Sigmoid colon (tissue), 7 donors: ENCODE data around the gene HIVEP2. TPM values are rescaled to one million over a fixed set of nuclear protein-coding genes. Genes with fewer than 3 reads are reported as not detected.

ENCODE experiments used
- DNase-seq: peaks from one replicate; pipeline ENCODE4 v3.0.0-alpha.2; 2019
- H3K27ac ChIP-seq, 4 donors: fragments of 200-600 bp; sonication (generic); one replicate each; pipeline ENCODE4 v1.5.1; 2016 to 2019; ENCODE audit warnings: mild to moderate bottlenecking in 1 of 4
- H3K27me3 ChIP-seq, 3 donors: fragments of 200-600 bp; sonication (generic); one replicate each; pipeline ENCODE4 v1.5.1; 2019; ENCODE audit warnings: mild to moderate bottlenecking in 1 of 3
- H3K36me3 ChIP-seq, 4 donors: fragments of 200-600 bp; sonication (generic); one replicate each; pipeline ENCODE4 v1.5.1; 2016 to 2019
- H3K4me1 ChIP-seq, 4 donors: fragments of 200-600 bp; sonication (generic); one replicate each; pipeline ENCODE4 v1.5.1; 2017 to 2019
- H3K4me3 ChIP-seq, 4 donors: fragments of 200-600 bp; sonication (generic); one replicate each; pipeline ENCODE4 v1.5.1; 2017 to 2019; ENCODE audit warnings: mild to moderate bottlenecking in 2 of 4, moderate library complexity in 1 of 4
- H3K9me3 ChIP-seq, 4 donors: fragments of 200-600 bp in 3 of 4; sonication (generic) in 3 of 4; one replicate each; pipeline versions ENCODE4 v1.5.1 to v1.6.1; 2013 to 2019
- EP300 ChIP-seq, 4 donors: sonication (generic); formaldehyde crosslinking; IDR thresholded peaks; one replicate each; pipeline ENCODE4 v1.6.1; 2017; ENCODE audit warnings: antibody characterized with exemption in 4 of 4
- POLR2A ChIP-seq, 2 donors: fragments of 450-650 bp; IDR thresholded peaks; one replicate each; pipeline ENCODE4 v1.6.1; 2016; ENCODE audit warnings: antibody characterized with exemption in 2 of 2, mild to moderate bottlenecking in 2 of 2, moderate library complexity in 2 of 2
- POLR2AphosphoS5 ChIP-seq, 4 donors: sonication (generic); formaldehyde crosslinking; IDR thresholded peaks; one replicate each; pipeline ENCODE4 v1.6.1; 2017; ENCODE audit warnings: antibody characterized with exemption in 4 of 4
- WGBS, 2 donors: extraction: QIAGEN DNeasy Blood & Tissue Kit; methylation state at CpG; one replicate each; pipeline ENCODE4 v1.1.7; 2013; 5-methylcytosine and 5-hydroxymethylcytosine counted together
- intact Hi-C: fragments of 100-400 bp; cut with DNase I; formaldehyde crosslinking; loops from one replicate; pipeline ENCODE4 v1.15.1; 2023
- polyA plus RNA-seq, 3 donors: library from polyadenylated mRNA; stranded (reverse); fragments of 200-250 nt; gene quantifications; one replicate each; pipeline ENCODE4 v1.2.3, GENCODE V29; 2013
- total RNA-seq, 4 donors: library from RNA; depleted of rRNA; stranded (reverse); fragments of >200 nt; gene quantifications; one replicate each; pipeline ENCODE4 v1.1.0, GENCODE V29; 2016
- TF ChIP-seq, protein P1 (sequence below), 4 experiments: fragments of 450-650 bp in 3 of 4; fragments of 200-600 bp in 1 of 4; IDR thresholded peaks; one replicate each; pipeline ENCODE4 v1.5.1; 2016 to 2019; ENCODE audit warnings: antibody characterized with exemption in 4 of 4, mild to moderate bottlenecking in 3 of 4, moderate library complexity in 2 of 4
- donor health status: healthy with polysubstance abuse.
- donor health status: Bipolar disorder and iron deficiency.
- donor health status: healthy.

Gene HIVEP2
- total and polyA plus RNA-seq, 7 donors = 1.8 to 21.7 (median 11.5) TPM

- TF ChIP-seq, protein P1, sequence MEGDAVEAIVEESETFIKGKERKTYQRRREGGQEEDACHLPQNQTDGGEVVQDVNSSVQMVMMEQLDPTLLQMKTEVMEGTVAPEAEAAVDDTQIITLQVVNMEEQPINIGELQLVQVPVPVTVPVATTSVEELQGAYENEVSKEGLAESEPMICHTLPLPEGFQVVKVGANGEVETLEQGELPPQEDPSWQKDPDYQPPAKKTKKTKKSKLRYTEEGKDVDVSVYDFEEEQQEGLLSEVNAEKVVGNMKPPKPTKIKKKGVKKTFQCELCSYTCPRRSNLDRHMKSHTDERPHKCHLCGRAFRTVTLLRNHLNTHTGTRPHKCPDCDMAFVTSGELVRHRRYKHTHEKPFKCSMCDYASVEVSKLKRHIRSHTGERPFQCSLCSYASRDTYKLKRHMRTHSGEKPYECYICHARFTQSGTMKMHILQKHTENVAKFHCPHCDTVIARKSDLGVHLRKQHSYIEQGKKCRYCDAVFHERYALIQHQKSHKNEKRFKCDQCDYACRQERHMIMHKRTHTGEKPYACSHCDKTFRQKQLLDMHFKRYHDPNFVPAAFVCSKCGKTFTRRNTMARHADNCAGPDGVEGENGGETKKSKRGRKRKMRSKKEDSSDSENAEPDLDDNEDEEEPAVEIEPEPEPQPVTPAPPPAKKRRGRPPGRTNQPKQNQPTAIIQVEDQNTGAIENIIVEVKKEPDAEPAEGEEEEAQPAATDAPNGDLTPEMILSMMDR (IDR thresholded peaks at IDR 0.05) = no peak
- TF ChIP-seq EP300 (IDR thresholded peaks at IDR 0.05) (no peak), POLR2AphosphoS5 (IDR thresholded peaks at IDR 0.05) (no peak), POLR2A (IDR thresholded peaks at IDR 0.05) (no peak)
- Histone ChIP-seq H3K27me3 (no peaks in the 10 kb centered on the region), H3K9me3 (no peaks in the 10 kb centered on the region), H3K4me1 (no peaks in the 10 kb centered on the region), H3K27ac (no peak overlapping the region), H3K4me3 (no peak overlapping the region), H3K36me3 (no peaks in the 10 kb centered on the region)
- intact Hi-C loops = no loop called here
- no peak for DNase-seq
Observed at GRCh38 chr6:142960098-142960497, 15.1 kb upstream of the HIVEP2 start.

- intact Hi-C loops = no loop called here
- TF ChIP-seq POLR2A (IDR thresholded peaks at IDR 0.05) = no peak
- 91 to 93% methylated on average over 4 of the region's 4 CpGs for WGBS, 2 donors
Observed at GRCh38 chr6:142958343-142958742, 13.4 kb upstream of the HIVEP2 start.

GRCh38 chr6:142956726-142957125, 11.8 kb upstream of the HIVEP2 start:
- Histone ChIP-seq H3K36me3 (no peaks in the 10 kb centered on the region), H3K27ac (no peak overlapping the region), H3K9me3 (no peaks in the 10 kb centered on the region), H3K4me3 (no peak overlapping the region), H3K27me3 (no peaks in the 10 kb centered on the region), H3K4me1 (no peaks in the 10 kb centered on the region)
- intact Hi-C loops = no loop called here
- TF ChIP-seq POLR2A (IDR thresholded peaks at IDR 0.05) (no peak), EP300 (IDR thresholded peaks at IDR 0.05) (no peak), POLR2AphosphoS5 (IDR thresholded peaks at IDR 0.05) (no peak)
- TF ChIP-seq, protein P1 (IDR thresholded peaks at IDR 0.05) = no peak
- DNase-seq = no peak
- WGBS, 2 donors = 80 to 98% methylated on average over 1 of the region's 1 CpG

More at GRCh38 chr6:142958343-142958742, 13.4 kb upstream of the HIVEP2 start:
- Histone ChIP-seq H3K4me1 (no peaks in the 10 kb centered on the region), H3K36me3 (no peaks in the 10 kb centered on the region), H3K27ac (no peak overlapping the region), H3K27me3 (no peaks in the 10 kb centered on the region), H3K9me3 (no peaks in the 10 kb centered on the region), H3K4me3 (no peak overlapping the region)
- DNase-seq = no peak

GRCh38 chr6:142954844-142955243, 9.9 kb upstream of the HIVEP2 start:
- no peaks in the 10 kb centered on the region for H3K36me3 ChIP-seq
- no peaks in the 10 kb centered on the region for H3K4me1 ChIP-seq
- H3K27me3 ChIP-seq = no peaks in the 10 kb centered on the region
- 77 to 92% methylated on average over 2 of the region's 2 CpGs for WGBS, 2 donors
- no peak for TF ChIP-seq EP300 (IDR thresholded peaks at IDR 0.05)
- TF ChIP-seq, protein P1 (IDR thresholded peaks at IDR 0.05) = no peak
- no peak for TF ChIP-seq POLR2A (IDR thresholded peaks at IDR 0.05)
- TF ChIP-seq POLR2AphosphoS5 (IDR thresholded peaks at IDR 0.05) = no peak
- intact Hi-C loops = no loop called here
- no peak overlapping the region for H3K4me3 ChIP-seq
- no peak for DNase-seq
- no peaks in the 10 kb centered on the region for H3K9me3 ChIP-seq
- H3K27ac ChIP-seq = no peak overlapping the region

GRCh38 chr6:142953373-142954273, 8.6 kb upstream of the HIVEP2 start:
- Histone ChIP-seq H3K27me3 (no peaks in the 10 kb centered on the region), H3K4me1 (no peaks in the 10 kb centered on the region), H3K36me3 (no peaks in the 10 kb centered on the region), H3K4me3 (no peak overlapping the region), H3K9me3 (no peaks in the 10 kb centered on the region), H3K27ac (no peak overlapping the region)
- 66 to 88% methylated on average over 5 of the region's 5 CpGs for WGBS, 2 donors
- DNase-seq = no peak
- TF ChIP-seq POLR2A (IDR thresholded peaks at IDR 0.05) (no peak), EP300 (IDR thresholded peaks at IDR 0.05) (no peak), POLR2AphosphoS5 (IDR thresholded peaks at IDR 0.05) (no peak)
- TF ChIP-seq, protein P1 (IDR thresholded peaks at IDR 0.05) = no peak
- intact Hi-C loops = no loop called here
